H1 (cell line): ENCODE results near the gene CYBB. TPM values are rescaled to one million over a fixed set of nuclear protein-coding genes. Genes with fewer than 3 reads are reported as not detected.

ENCODE experiments used
- CTCF ChIA-PET: fragments of 300-600 bp; sonication (Branson Sonifier 250); formaldehyde crosslinking; loops from one replicate; lab custom pipeline; 2021; ENCODE audit not compliant: partially characterized antibody; lab: Charles Lee
- POLR2A ChIA-PET: fragments of 300-600 bp; sonication (Branson Sonifier 250); formaldehyde crosslinking; loops from one replicate; lab custom pipeline; 2021; ENCODE audit warnings: inconsistent platforms; ENCODE audit not compliant: partially characterized antibody; lab: Charles Lee
- DNase-seq, 2 experiments: peaks; one replicate each; pipeline versions ENCODE4 v3.0.0 to v3.0.0-alpha.2; 2010 to 2022; ENCODE audit warnings: low spot score in 2 of 2, low read depth in 1 of 2, mixed read lengths in 1 of 2
- FAIRE-seq: peaks from 2 replicates; lab custom pipeline; 2011; peaks lifted over from hg19 to GRCh38; lab: Jason Lieb, UNC
- H2AFZ ChIP-seq: 2 replicates; pipeline ENCODE4 v1.8.1; 2012; ENCODE audit warnings: low read length, inconsistent platforms
- H2AK5ac ChIP-seq: 2 replicates; pipeline ENCODE4 v1.6.1; 2013; ENCODE audit warnings: low read depth, low read length
- H2BK120ac ChIP-seq: replicated peaks from 2 replicates; pipeline ENCODE3; 2013; ENCODE audit warnings: low read depth, low read length, inconsistent platforms
- H2BK12ac ChIP-seq: 2 replicates; pipeline ENCODE4 v1.6.1; 2013; ENCODE audit warnings: low read depth, low read length
- H2BK15ac ChIP-seq: 2 replicates; pipeline ENCODE4 v1.6.1; 2013; ENCODE audit warnings: low read length
- H2BK20ac ChIP-seq: 2 replicates; pipeline ENCODE4 v1.6.1; 2013; ENCODE audit warnings: low read length
- H2BK5ac ChIP-seq: 2 replicates; pipeline ENCODE4 v1.6.1; 2013; ENCODE audit warnings: low read depth, low read length
- H3K14ac ChIP-seq: 2 replicates; pipeline ENCODE4 v1.6.1; 2013; ENCODE audit warnings: inconsistent platforms; ENCODE audit not compliant: insufficient read length
- H3K18ac ChIP-seq: 2 replicates; pipeline ENCODE4 v1.6.1; 2013; ENCODE audit warnings: low read length; ENCODE audit errors: extremely low read depth
- H3K23ac ChIP-seq: 2 replicates; pipeline ENCODE4 v1.6.1; 2013; ENCODE audit warnings: inconsistent platforms; ENCODE audit not compliant: insufficient read length
- H3K23me2 ChIP-seq: 2 replicates; pipeline ENCODE4 v1.6.1; 2013; ENCODE audit warnings: low read depth, low read length
- H3K27ac ChIP-seq: 2 replicates; pipeline ENCODE4 v1.6.1; 2011; ENCODE audit warnings: low read depth, low read length, inconsistent platforms
- H3K27me3 ChIP-seq, 4 experiments: replicated peaks in 1 of 4; 1 replicate in 1 of 4; 2 replicates in 3 of 4; pipeline versions ENCODE4 v1.6.1 to v1.8.1; 2011 to 2013; ENCODE audit warnings: low read length in 3 of 4, mild to moderate bottlenecking in 3 of 4, inconsistent platforms in 2 of 4, mixed read lengths in 2 of 4, moderate library complexity in 1 of 4; ENCODE audit not compliant: control insufficient read depth in 3 of 4, insufficient read depth in 3 of 4; ENCODE audit errors: extremely low read depth in 1 of 4
- H3K36me3 ChIP-seq, 4 experiments: 2 replicates each; pipeline versions ENCODE4 v1.6.1 to v1.8.1; 2011 to 2013; ENCODE audit warnings: mild to moderate bottlenecking in 4 of 4, low read length in 3 of 4, moderate library complexity in 2 of 4, control low read depth in 1 of 4, inconsistent platforms in 1 of 4; ENCODE audit not compliant: insufficient read depth in 4 of 4, control insufficient read depth in 2 of 4
- H3K4ac ChIP-seq: replicated peaks from 2 replicates; pipeline ENCODE3; 2013; ENCODE audit warnings: low read length, low read depth, mixed read lengths, inconsistent platforms; ENCODE audit not compliant: insufficient read length
- H3K4me1 ChIP-seq, 4 experiments: replicated peaks in 1 of 4; 1 replicate in 1 of 4; 2 replicates in 3 of 4; pipeline versions ENCODE4 v1.6.1 to v1.8.1; 2011 to 2013; ENCODE audit warnings: low read length in 3 of 4, inconsistent platforms in 2 of 4, mixed read lengths in 1 of 4; ENCODE audit not compliant: insufficient read depth in 4 of 4, control insufficient read depth in 3 of 4
- H3K4me2 ChIP-seq, 2 experiments: 2 replicates each; pipeline versions ENCODE4 v1.6.1 to v1.8.1; 2011 to 2013; ENCODE audit warnings: low read depth in 2 of 2, low read length in 2 of 2, control low read depth in 1 of 2, inconsistent platforms in 1 of 2, mild to moderate bottlenecking in 1 of 2; ENCODE audit not compliant: insufficient read depth in 1 of 2
- H3K4me3 ChIP-seq, 4 experiments: fragments of 200-600, 300-600 bp in 1 of 4; sonication (generic), shearing (Covaris generic), sonication (Bioruptor Twin) in 1 of 4; 2 replicates each; pipeline versions ENCODE4 v1.5.1 to v1.8.1; 2011 to 2016; ENCODE audit warnings: low read length in 4 of 4, low read depth in 3 of 4, control low read depth in 2 of 4, inconsistent platforms in 2 of 4, mild to moderate bottlenecking in 2 of 4, mixed read lengths in 1 of 4, moderate library complexity in 1 of 4; ENCODE audit not compliant: insufficient read depth in 2 of 4; ENCODE audit errors: extremely low read depth in 1 of 4
- H3K56ac ChIP-seq: replicated peaks from 2 replicates; pipeline ENCODE3; 2013; ENCODE audit warnings: low read depth, mild to moderate bottlenecking, mixed read lengths, low read length, inconsistent platforms; ENCODE audit not compliant: insufficient read length
- H3K79me1 ChIP-seq: 2 replicates; pipeline ENCODE4 v1.6.1; 2013; ENCODE audit warnings: low read depth, low read length, control low read depth
- H3K79me2 ChIP-seq, 2 experiments: 2 replicates each; pipeline versions ENCODE4 v1.6.1 to v1.8.1; 2012 to 2013; ENCODE audit warnings: low read length in 2 of 2, mild to moderate bottlenecking in 2 of 2, inconsistent platforms in 1 of 2; ENCODE audit not compliant: insufficient read depth in 2 of 2, control insufficient read depth in 1 of 2
- H3K9ac ChIP-seq, 4 experiments: replicated peaks in 1 of 4; 1 replicate in 1 of 4; 2 replicates in 3 of 4; pipeline versions ENCODE4 v1.6.1 to v1.8.1; 2011 to 2013; ENCODE audit warnings: low read depth in 3 of 4, low read length in 3 of 4, control low read depth in 2 of 4, mild to moderate bottlenecking in 2 of 4, moderate library complexity in 2 of 4, inconsistent platforms in 1 of 4; ENCODE audit errors: extremely low read depth in 1 of 4
- H3K9me3 ChIP-seq, 2 experiments: 2 replicates each; pipeline versions ENCODE4 v1.6.1 to v1.8.1; 2012 to 2013; ENCODE audit warnings: mild to moderate bottlenecking in 2 of 2, moderate library complexity in 2 of 2, control low read depth in 1 of 2, inconsistent platforms in 1 of 2, low read depth in 1 of 2, low read length in 1 of 2, mixed read lengths in 1 of 2; ENCODE audit not compliant: insufficient read depth in 2 of 2
- H4K20me1 ChIP-seq, 2 experiments: replicated peaks in 1 of 2; 2 replicates each; pipeline versions ENCODE3 to v1.8.1; 2011 to 2013; ENCODE audit warnings: inconsistent platforms in 2 of 2, low read length in 2 of 2, mild to moderate bottlenecking in 1 of 2; ENCODE audit not compliant: insufficient read depth in 2 of 2, control insufficient read depth in 1 of 2
- H4K5ac ChIP-seq: 2 replicates; pipeline ENCODE4 v1.6.1; 2013; ENCODE audit warnings: low read length, low read depth, mixed read lengths, inconsistent platforms; ENCODE audit not compliant: insufficient read length
- H4K8ac ChIP-seq: 2 replicates; pipeline ENCODE4 v1.8.0; 2013; ENCODE audit warnings: mild to moderate bottlenecking, moderate library complexity, low read length, inconsistent platforms; ENCODE audit not compliant: insufficient read depth; ENCODE audit errors: extremely low read depth
- H4K91ac ChIP-seq: replicated peaks from 2 replicates; pipeline ENCODE3; 2013; ENCODE audit warnings: low read length, mixed read lengths, inconsistent platforms; ENCODE audit not compliant: insufficient read length
- BCL11A ChIP-seq, 2 experiments: IDR thresholded peaks; one replicate each; pipeline ENCODE4 v1.6.1; 2011; ENCODE audit warnings: low read depth in 2 of 2, low read length in 2 of 2, mild to moderate bottlenecking in 2 of 2
- EZH2 ChIP-seq: fragments of 200-600 bp; sonication (generic); IDR thresholded peaks from 2 replicates; pipeline ENCODE4 v1.7.1; 2012; ENCODE audit warnings: low read depth, mild to moderate bottlenecking, moderate library complexity, low read length, inconsistent platforms; ENCODE audit not compliant: severe bottlenecking
- JUN ChIP-seq: IDR thresholded peaks from 2 replicates; pipeline ENCODE4 v1.6.1; 2011; ENCODE audit warnings: low read depth, mild to moderate bottlenecking, improper control_type of control experiment, low read length
- NRF1 ChIP-seq: IDR thresholded peaks from 2 replicates; pipeline ENCODE4 v1.6.1; 2011; ENCODE audit warnings: mild to moderate bottlenecking, low read depth, low read length, improper control_type of control experiment
- TBP ChIP-seq: IDR thresholded peaks from 2 replicates; pipeline ENCODE4 v1.6.1; 2011; ENCODE audit warnings: low read depth, low read length, improper control_type of control experiment
- WGBS, 2 experiments: shearing (Covaris generic) in 1 of 2; methylation state at CpG; one replicate each; pipeline versions ENCODE4 v1.1.6 to v1.1.7; 2013 to 2015; ENCODE audit warnings: low lambda C conversion rate in 2 of 2, mixed read lengths in 2 of 2, inconsistent platforms in 1 of 2, low coverage in 1 of 2, missing lambda C conversion rate in 1 of 2; ENCODE audit not compliant: insufficient replicate concordance in 2 of 2, insufficient coverage in 1 of 2, insufficient read length in 1 of 2; ENCODE audit errors: extremely low coverage in 1 of 2, missing lambda C conversion rate in 1 of 2; 5-methylcytosine and 5-hydroxymethylcytosine counted together
- polyA plus RNA-seq, 7 experiments: library from polyadenylated mRNA; depleted of rRNA in 3 of 7; stranded (reverse) in 5 of 7; unstranded in 2 of 7; fragments of >200 nt in 5 of 7; fragments of 200-250 nt in 2 of 7; gene quantifications; 1 replicate in 5 of 7; 2 replicates in 1 of 7; 4 replicates in 1 of 7; pipeline versions ENCODE4 v1.2.1 to v1.2.3, GENCODE V29; 2011 to 2013; ENCODE audit warnings: missing spikeins in 2 of 7, mixed read lengths in 2 of 7
- total RNA-seq: library from RNA; stranded (reverse); fragmentation: NEBNext Ultra II Directional; extraction: Animal tissue kit (Norgen Biotek cat#: 25700); gene quantifications from 2 replicates; pipeline ENCODE4 v1.2.1, GENCODE V29; 2021

Gene CYBB
- total and polyA plus RNA-seq, 2 of the 8 experiments (the other 6 are each of a cell fraction or from before 2014, with no cell fraction given): 0.03 to 0.09 TPM

DNA sequence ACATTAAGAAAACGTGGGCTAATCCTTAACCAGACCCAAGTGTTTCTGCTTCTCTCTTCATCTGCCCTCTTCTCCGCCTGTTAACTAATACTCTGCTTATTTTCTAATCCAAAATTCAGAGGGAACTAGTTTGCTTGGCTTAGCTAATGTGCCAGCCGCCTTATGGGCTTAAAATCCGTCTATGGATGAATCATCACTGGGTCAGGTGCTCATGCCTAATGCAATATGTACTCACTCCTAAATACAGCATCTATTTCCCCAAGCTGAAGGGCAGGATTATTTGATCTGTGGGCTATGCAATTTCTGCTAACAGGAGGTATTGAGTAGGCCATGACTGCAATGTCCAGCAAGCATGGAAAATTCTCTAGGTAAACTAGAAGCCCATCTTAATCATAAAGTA lies 55.1 kb downstream of the CYBB start:
- Histone ChIP-seq H3K23ac (no peak overlapping the region), H3K36me3 (no peaks in the 10 kb centered on the region; a peak in 1 of 8 replicates), H3K4me1 (no peaks in the 10 kb centered on the region), H2BK120ac (no peak overlapping the region), H2BK5ac (no peak overlapping the region), H3K79me1 (no peaks in the 10 kb centered on the region), H3K4ac (no peak overlapping the region), H2BK20ac (no peak overlapping the region), H3K9me3 (no peaks in the 10 kb centered on the region), H3K56ac (no peak overlapping the region), H2BK12ac (no peak overlapping the region), H3K27ac (no peak overlapping the region), H4K20me1 (no peaks in the 10 kb centered on the region), H4K8ac (no peak overlapping the region), H3K27me3 (no peaks in the 10 kb centered on the region), H2BK15ac (no peak overlapping the region), H3K4me3 (no peak overlapping the region), H4K91ac (no peak overlapping the region), H3K9ac (no peak overlapping the region), H2AK5ac (no peak overlapping the region), H3K4me2 (no peak overlapping the region), H2AFZ (no peak overlapping the region), H3K18ac (no peak overlapping the region), H3K23me2 (no peaks in the 10 kb centered on the region), H4K5ac (no peak overlapping the region), H3K14ac (no peak overlapping the region), H3K79me2 (no peaks in the 10 kb centered on the region)
- POLR2A ChIA-PET: no interaction called here
- FAIRE-seq (no peak), DNase-seq (no peak)
- TF ChIP-seq NRF1 (no peak), TBP (no peak), BCL11A (IDR thresholded peaks at IDR 0.05; ENCODE audit: low read depth in 2 of 2, low read length in 2 of 2) (no peak), JUN (no peak), EZH2 (no peak)
- 84% methylated on average over 4 of the region's 4 CpGs; no CpG with 5 or more reads in 1 of the 2 experiments for WGBS, 2 experiments
- CTCF ChIA-PET: interaction anchor here (3.6 kb wide), 1 partner anchor 10 kb away, joined by 23 read pairs; no protein-coding TSS in a partner anchor
